GM21360 (cell line): ENCODE results near the gene ZGPAT.

Source experiments
- ATAC-seq: cut with Tn5 transposase; IDR thresholded peaks from one replicate; pipeline ENCODE4 v1.9.1; 2021; ENCODE audit warnings: mild to moderate bottlenecking, moderate library complexity; ENCODE audit not compliant: unreplicated experiment

Gene ZGPAT

GRCh38 chr20:63742381-63743024 lies 34.7 kb downstream of the ZGPAT start:
- no peak for ATAC-seq

- ATAC-seq = no peak
Observed at GRCh38 chr20:63743210-63743970, 35.6 kb downstream of the ZGPAT start.

- ATAC-seq = no peak
Observed at GRCh38 chr20:63744158-63744557, 36.3 kb downstream of the ZGPAT start.

- no peak for ATAC-seq
Observed at GRCh38 chr20:63744574-63745423, 37.0 kb downstream of the ZGPAT start.

- no peak for ATAC-seq
Observed at GRCh38 chr20:63745424-63745805, 37.6 kb downstream of the ZGPAT start.

- ATAC-seq = no peak
Observed at GRCh38 chr20:63745961-63746731, 38.3 kb downstream of the ZGPAT start.

GRCh38 chr20:63746751-63747315 lies 39.0 kb downstream of the ZGPAT start:
- ATAC-seq = no peak

- ATAC-seq = no peak
Observed at GRCh38 chr20:63747622-63748069, 39.8 kb downstream of the ZGPAT start.

- no peak for ATAC-seq
Observed at GRCh38 chr20:63748070-63748933, 40.5 kb downstream of the ZGPAT start.

GRCh38 chr20:63748934-63749270 lies 41.1 kb downstream of the ZGPAT start:
- no peak for ATAC-seq

- no peak for ATAC-seq
Observed at GRCh38 chr20:63749597-63750508, 42.0 kb downstream of the ZGPAT start.

GRCh38 chr20:63750807-63751470 lies 43.1 kb downstream of the ZGPAT start:
- ATAC-seq = no peak

- ATAC-seq = no peak
Observed at GRCh38 chr20:63751471-63752271, 43.8 kb downstream of the ZGPAT start.

- ATAC-seq = no peak
Observed at GRCh38 chr20:63752411-63753101, 44.7 kb downstream of the ZGPAT start.

- no peak for ATAC-seq
Observed at GRCh38 chr20:63753381-63753780, 45.5 kb downstream of the ZGPAT start.

GRCh38 chr20:63754008-63754407 lies 46.2 kb downstream of the ZGPAT start:
- ATAC-seq = no peak
